ENCODE data around the gene KCTD17.

KCTD17 gene

DNA sequence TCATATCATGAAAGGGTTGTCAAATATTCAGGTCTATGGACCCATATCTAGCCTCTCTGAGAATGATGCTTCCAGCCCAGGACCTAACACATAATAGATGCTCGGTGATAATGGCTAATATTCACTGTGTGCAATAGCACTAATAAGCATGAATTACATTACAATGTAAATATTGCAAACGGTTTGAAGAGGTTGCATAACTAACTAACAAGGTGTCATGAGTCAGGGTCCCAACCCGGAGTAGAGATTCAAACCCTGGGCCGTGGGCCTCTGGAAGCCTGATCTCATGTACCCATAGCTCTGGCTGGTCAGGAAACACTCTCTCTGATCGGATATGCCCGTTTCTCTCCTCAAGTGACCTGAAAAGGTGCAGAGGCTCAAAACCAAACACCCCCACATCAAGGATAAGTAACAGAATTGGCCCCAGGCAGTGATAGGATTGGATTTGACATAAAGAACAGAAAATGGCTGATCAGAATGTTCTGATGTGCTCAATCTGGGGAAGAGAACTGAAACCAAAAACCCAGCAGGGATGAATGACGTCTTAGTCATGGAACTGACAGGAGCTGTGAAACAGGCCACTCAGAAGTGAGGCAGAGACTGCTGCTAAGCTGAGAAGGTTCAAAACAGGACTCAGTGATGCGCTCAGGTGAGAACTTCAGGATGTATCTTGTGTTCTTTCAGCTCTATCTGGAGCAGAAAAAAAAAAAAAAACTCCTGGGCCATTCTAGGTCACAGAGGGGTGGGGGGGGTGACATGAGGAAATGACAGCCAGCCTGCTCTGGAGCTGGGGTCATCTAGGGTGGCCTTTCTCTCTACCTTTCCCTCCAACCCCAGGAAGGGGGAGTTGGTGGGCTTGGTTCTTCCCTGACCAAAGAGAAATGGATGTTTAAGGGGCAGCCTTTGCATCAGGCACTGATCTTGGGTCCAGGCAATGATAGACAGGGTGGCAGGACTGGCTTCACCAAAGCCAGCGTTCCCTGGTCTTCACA is 6.6 kb upstream of the KCTD17 start:
- H3K36me3 ChIP-seq (ENCODE audit: control insufficient read depth, insufficient read depth, low read length) = no peaks in the 10 kb centered on the region
- no peaks in the 10 kb centered on the region for H3K9me3 ChIP-seq (ENCODE audit: control insufficient read depth, insufficient read depth, low read length)
- H3K4me3 ChIP-seq (ENCODE audit: low read depth, low read length) = no peak overlapping the region
- H3K9ac ChIP-seq (ENCODE audit: low read depth, low read length) = no peak overlapping the region
- no peaks in the 10 kb centered on the region for H3K27me3 ChIP-seq (ENCODE audit: control insufficient read depth, insufficient read depth, low read length)
- H3K27ac ChIP-seq (ENCODE audit: low read depth, low read length) = no peak overlapping the region
- peaks cover 3% of the 10 kb centered on the region; the same call in 1 of the 2 replicates for H3K4me1 ChIP-seq (ENCODE audit: control insufficient read depth, insufficient read depth, low read length)

DNA sequence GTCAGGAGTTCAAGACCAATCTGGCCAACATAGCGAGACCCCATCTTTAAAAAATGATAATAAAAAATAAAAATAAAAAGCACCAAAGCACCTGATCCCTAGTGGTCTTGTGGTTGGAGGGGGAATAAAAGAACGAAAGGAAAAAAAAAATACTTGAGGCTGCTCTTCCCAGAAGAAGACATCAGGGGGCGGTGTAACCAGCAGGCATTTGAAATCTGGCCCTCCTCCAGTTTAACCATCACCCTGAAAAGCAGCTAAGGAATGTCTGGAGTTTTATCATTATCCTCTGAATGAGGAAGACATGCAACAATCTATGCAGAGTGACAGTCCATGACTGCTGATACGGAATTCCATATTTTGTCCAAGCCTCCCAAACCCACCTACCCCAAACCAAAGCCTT is 5.6 kb upstream of the KCTD17 start:
- H3K27ac ChIP-seq (ENCODE audit: low read depth, low read length) = no peak overlapping the region
- H3K4me1 ChIP-seq (ENCODE audit: control insufficient read depth, insufficient read depth, low read length) = peaks cover 3% of the 10 kb centered on the region; the same call in 1 of the 2 replicates

DNA sequence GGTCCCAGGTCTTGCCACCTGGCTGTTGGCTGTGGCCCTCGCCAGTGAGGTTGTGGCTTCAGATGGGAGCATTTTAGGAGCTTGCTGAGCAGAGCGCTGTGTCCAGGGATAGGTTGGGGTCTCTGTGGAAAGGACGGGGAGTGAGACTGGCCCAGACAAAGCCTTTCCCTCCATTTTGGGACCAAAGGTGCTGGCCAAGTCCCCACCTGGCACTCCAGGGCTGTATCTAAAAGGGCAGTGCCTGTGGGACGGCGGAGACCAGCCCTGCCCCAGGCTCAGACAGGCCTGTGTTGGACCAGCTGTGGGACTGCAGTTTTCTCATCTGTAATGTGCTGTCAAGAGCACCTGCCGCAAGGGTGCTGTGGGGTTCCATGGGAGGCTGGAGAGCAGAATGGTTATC is 5.0 kb upstream of the KCTD17 start:
- Histone ChIP-seq H3K27ac (ENCODE audit: low read depth, low read length) (no peak overlapping the region), H3K4me1 (ENCODE audit: control insufficient read depth, insufficient read depth, low read length) (peaks cover 3% of the 10 kb centered on the region; the same call in 1 of the 2 replicates)

More for the DNA sequence above, 5.6 kb upstream of the KCTD17 start:
- Histone ChIP-seq H3K9me3 (ENCODE audit: control insufficient read depth, insufficient read depth, low read length) (no peaks in the 10 kb centered on the region), H3K9ac (ENCODE audit: low read depth, low read length) (no peak overlapping the region), H3K4me3 (ENCODE audit: low read depth, low read length) (no peak overlapping the region), H3K27me3 (ENCODE audit: control insufficient read depth, insufficient read depth, low read length) (peaks cover 5% of the 10 kb centered on the region; the same call in 1 of the 2 replicates), H3K36me3 (ENCODE audit: control insufficient read depth, insufficient read depth, low read length) (no peaks in the 10 kb centered on the region)

DNA sequence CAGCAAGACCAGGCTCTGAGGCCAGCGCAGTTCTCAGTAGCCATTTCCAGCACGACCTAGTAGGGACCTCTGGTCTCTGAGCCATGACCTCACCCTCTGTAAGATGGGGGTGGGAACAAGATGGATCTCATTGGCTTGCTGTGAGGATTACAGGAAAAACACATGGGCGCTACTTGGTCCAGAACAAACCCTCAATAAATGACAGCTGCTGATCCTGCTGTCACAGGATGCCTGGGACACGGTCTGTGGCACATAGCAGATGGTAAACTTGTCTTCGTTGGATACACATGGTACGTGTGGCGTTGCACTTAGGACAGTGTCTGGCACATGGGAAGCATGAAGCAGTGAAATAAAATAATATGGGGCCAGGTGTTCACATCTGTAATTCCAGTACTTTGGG is 4.5 kb upstream of the KCTD17 start:
- H3K9me3 ChIP-seq (ENCODE audit: control insufficient read depth, insufficient read depth, low read length) = no peaks in the 10 kb centered on the region
- no peak overlapping the region for H3K27ac ChIP-seq (ENCODE audit: low read depth, low read length)
- peaks cover 3% of the 10 kb centered on the region; the same call in 1 of the 2 replicates for H3K4me1 ChIP-seq (ENCODE audit: control insufficient read depth, insufficient read depth, low read length)
- no peak overlapping the region for H3K9ac ChIP-seq (ENCODE audit: low read depth, low read length)
- peaks cover 6% of the 10 kb centered on the region; the same call in 1 of the 2 replicates for H3K27me3 ChIP-seq (ENCODE audit: control insufficient read depth, insufficient read depth, low read length)
- no peak overlapping the region for H3K4me3 ChIP-seq (ENCODE audit: low read depth, low read length)
- H3K36me3 ChIP-seq (ENCODE audit: control insufficient read depth, insufficient read depth, low read length) = no peaks in the 10 kb centered on the region

More for the DNA sequence above, 5.0 kb upstream of the KCTD17 start:
- Histone ChIP-seq H3K36me3 (ENCODE audit: control insufficient read depth, insufficient read depth, low read length) (no peaks in the 10 kb centered on the region), H3K9ac (ENCODE audit: low read depth, low read length) (no peak overlapping the region), H3K4me3 (ENCODE audit: low read depth, low read length) (no peak overlapping the region), H3K9me3 (ENCODE audit: control insufficient read depth, insufficient read depth, low read length) (no peaks in the 10 kb centered on the region), H3K27me3 (ENCODE audit: control insufficient read depth, insufficient read depth, low read length) (peaks cover 6% of the 10 kb centered on the region; the same call in 1 of the 2 replicates)

DNA sequence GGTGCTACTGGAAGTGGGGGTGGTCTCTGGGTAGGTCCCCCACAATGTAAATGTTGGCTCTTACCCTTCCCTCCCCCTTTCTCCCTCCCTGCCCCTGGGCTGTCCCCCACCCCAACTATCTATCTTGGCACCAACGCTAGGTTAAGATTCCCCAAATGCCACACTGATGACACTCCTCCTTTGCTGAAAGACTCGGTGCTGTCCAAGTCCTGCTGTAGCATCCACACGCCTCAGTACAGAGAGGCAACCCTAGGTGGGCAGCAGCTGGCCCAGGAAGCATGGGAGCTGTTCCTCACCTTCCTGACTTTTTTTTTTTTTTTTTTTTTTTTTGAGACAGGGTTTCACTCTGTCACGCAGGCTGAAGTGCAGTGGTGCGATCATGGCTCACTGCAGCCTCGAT is 3.4 kb upstream of the KCTD17 start:
- H3K27me3 ChIP-seq (ENCODE audit: control insufficient read depth, insufficient read depth, low read length) = peaks cover 6% of the 10 kb centered on the region; the same call in 1 of the 2 replicates
- no peaks in the 10 kb centered on the region for H3K9me3 ChIP-seq (ENCODE audit: control insufficient read depth, insufficient read depth, low read length)
- peaks cover under 1% of the 10 kb centered on the region; the same call in 1 of the 2 replicates for H3K36me3 ChIP-seq (ENCODE audit: control insufficient read depth, insufficient read depth, low read length)
- peaks cover 6% of the 10 kb centered on the region for H3K4me1 ChIP-seq (ENCODE audit: control insufficient read depth, insufficient read depth, low read length)
- no peak overlapping the region for H3K9ac ChIP-seq (ENCODE audit: low read depth, low read length)
- H3K4me3 ChIP-seq (ENCODE audit: low read depth, low read length) = no peak overlapping the region
- no peak overlapping the region for H3K27ac ChIP-seq (ENCODE audit: low read depth, low read length)

DNA sequence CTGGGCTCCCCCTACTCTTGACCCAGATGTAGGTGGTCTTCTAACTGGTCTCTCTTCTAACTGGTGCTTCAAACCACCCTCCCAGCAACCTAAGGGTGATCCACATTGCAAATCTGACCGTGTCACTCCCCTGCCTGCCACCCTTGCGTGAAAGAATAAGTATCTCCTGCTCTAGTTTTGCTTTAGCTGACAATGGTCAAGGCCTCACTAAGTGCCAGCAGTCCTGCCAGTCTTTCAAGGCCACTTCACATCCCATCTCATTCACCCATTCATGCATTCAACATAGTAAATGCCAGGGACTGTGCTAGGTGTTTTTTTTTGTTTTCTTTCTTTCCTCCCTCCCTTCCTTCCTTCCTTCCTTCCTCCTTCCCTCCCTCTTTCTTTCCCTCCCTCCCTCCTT is 2.3 kb upstream of the KCTD17 start:
- no peak overlapping the region for H3K9ac ChIP-seq (ENCODE audit: low read depth, low read length)
- H3K4me1 ChIP-seq (ENCODE audit: control insufficient read depth, insufficient read depth, low read length) = peaks cover 3% of the 10 kb centered on the region; the same call in 1 of the 2 replicates
- no peak overlapping the region for H3K27ac ChIP-seq (ENCODE audit: low read depth, low read length)
- peaks cover 6% of the 10 kb centered on the region; the same call in 1 of the 2 replicates for H3K27me3 ChIP-seq (ENCODE audit: control insufficient read depth, insufficient read depth, low read length)
- peaks cover 5% of the 10 kb centered on the region; the same call in 1 of the 2 replicates for H3K36me3 ChIP-seq (ENCODE audit: control insufficient read depth, insufficient read depth, low read length)
- H3K4me3 ChIP-seq (ENCODE audit: low read depth, low read length) = no peak overlapping the region
- H3K9me3 ChIP-seq (ENCODE audit: control insufficient read depth, insufficient read depth, low read length) = no peaks in the 10 kb centered on the region

DNA sequence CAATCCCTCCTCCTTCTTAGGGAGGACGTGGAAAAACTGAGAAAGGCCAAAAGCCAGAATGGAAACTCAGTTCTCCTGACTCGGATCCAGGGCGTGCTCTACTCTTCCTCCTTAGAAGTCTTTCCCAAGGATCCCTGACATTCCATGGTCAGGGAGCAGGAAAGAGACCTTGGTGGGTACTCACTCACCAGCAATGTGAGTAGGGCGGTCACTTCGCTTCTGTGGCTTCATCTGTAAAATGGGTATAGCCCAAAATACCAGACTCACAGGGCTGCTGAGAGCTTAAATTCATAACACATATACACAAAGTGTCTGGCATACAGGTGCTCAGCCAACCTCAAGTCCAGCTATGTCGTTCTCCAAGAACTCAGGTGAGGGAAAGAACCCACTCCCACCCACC is 629 bp upstream of the KCTD17 start:
- no peak overlapping the region for H3K27ac ChIP-seq (ENCODE audit: low read depth, low read length)
- H3K36me3 ChIP-seq (ENCODE audit: control insufficient read depth, insufficient read depth, low read length) = peaks cover 19% of the 10 kb centered on the region
- H3K9me3 ChIP-seq (ENCODE audit: control insufficient read depth, insufficient read depth, low read length) = no peaks in the 10 kb centered on the region
- no peak overlapping the region for H3K9ac ChIP-seq (ENCODE audit: low read depth, low read length)
- H3K4me1 ChIP-seq (ENCODE audit: control insufficient read depth, insufficient read depth, low read length) = peaks cover 3% of the 10 kb centered on the region; the same call in 1 of the 2 replicates
- H3K27me3 ChIP-seq (ENCODE audit: control insufficient read depth, insufficient read depth, low read length) = peaks cover 6% of the 10 kb centered on the region; the same call in 1 of the 2 replicates
- no peak overlapping the region for H3K4me3 ChIP-seq (ENCODE audit: low read depth, low read length)

DNA sequence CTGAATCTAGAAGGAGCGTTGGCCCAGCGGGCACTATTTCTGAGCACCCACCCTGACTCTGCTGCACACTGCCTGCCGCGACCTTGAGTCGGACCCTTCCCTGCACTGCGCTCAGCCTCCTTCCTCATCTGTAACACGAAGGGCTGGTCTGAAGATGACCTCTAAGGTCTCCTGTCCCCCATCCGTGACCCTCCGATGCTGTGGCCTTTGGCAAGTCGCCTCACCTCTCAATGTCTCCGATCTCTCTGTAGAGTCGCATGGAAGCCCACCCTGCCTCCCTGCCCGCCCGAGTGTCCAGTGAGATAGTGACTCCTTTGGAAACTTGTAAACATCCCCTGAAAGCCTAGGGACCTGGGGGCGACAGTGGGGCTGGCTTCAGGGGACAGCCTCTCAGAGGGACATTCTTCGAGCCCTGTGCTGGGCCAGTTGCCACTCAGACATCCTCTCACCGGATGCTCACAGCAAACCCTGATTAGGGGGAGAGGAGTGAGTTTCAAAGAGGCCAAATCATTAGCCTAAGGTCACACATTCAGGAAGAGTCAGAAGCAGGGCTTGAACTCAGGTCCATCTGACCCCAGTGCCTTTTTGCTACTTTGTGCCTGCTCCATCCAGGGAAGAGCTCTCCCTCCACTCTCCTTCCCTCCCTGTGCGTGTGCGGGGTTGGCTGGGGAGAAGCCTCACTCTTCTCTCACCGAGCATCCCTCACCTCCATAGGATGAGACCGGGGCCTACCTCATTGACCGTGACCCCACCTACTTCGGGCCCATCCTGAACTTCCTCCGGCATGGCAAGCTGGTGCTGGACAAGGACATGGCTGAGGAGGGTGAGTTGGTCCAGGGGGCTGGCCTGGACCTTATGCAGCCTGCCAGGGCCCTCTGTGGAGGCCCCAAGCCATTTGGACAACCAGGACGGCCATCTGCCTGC is 1.1 kb downstream of the KCTD17 start:
- H3K36me3 ChIP-seq (ENCODE audit: control insufficient read depth, insufficient read depth, low read length) = peaks cover 35% of the 10 kb centered on the region
- H3K27ac ChIP-seq (ENCODE audit: low read depth, low read length) = no peak overlapping the region
- peak overlapping the region; percentile 83 for H3K4me3 ChIP-seq (ENCODE audit: low read depth, low read length)
- H3K9ac ChIP-seq (ENCODE audit: low read depth, low read length) = no peak overlapping the region
- no peaks in the 10 kb centered on the region for H3K9me3 ChIP-seq (ENCODE audit: control insufficient read depth, insufficient read depth, low read length)
- H3K4me1 ChIP-seq (ENCODE audit: control insufficient read depth, insufficient read depth, low read length) = peaks cover 3% of the 10 kb centered on the region; the same call in 1 of the 2 replicates
- H3K27me3 ChIP-seq (ENCODE audit: control insufficient read depth, insufficient read depth, low read length) = peaks cover 6% of the 10 kb centered on the region; the same call in 1 of the 2 replicates

DNA sequence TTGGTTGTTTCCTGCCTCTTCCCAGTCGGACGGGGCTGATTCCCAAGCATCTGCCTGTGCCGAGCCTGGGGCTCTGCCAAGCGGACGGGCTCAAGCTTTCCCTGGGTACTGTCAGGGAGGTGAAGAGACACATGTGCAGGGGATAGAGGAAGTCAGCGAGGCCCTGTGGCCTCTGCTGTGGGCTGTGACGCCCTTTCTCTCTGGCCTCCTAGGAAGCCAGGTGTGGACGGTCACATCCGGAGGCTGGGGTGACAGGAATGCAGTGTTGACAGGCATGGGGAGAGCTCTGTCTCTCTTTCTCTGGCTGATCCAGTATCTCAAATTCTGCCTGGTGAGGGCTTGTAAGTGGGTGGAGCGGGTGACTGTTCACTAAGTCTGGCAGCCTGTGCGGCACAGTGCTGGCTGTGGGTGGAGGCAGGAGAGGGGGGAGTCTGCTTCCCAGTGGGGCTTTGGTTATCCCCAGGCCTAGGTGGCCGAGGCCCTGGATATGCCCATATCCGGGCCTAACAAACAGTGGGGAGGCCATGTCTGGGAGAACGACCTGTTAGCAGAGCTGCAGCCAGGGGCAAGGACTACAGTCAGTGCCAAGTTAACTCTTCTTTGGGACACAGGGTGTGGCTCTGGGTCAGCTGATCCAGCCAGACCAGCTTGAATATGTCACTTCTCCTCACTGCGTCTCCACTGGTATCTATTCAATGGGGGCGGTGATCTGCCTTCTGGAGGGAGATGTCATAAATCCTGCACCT is 1.9 kb downstream of the KCTD17 start:
- H3K36me3 ChIP-seq (ENCODE audit: control insufficient read depth, insufficient read depth, low read length) = peaks cover 44% of the 10 kb centered on the region
- H3K9me3 ChIP-seq (ENCODE audit: control insufficient read depth, insufficient read depth, low read length) = no peaks in the 10 kb centered on the region
- H3K27ac ChIP-seq (ENCODE audit: low read depth, low read length) = no peak overlapping the region
- peaks cover 3% of the 10 kb centered on the region; the same call in 1 of the 2 replicates for H3K4me1 ChIP-seq (ENCODE audit: control insufficient read depth, insufficient read depth, low read length)
- H3K9ac ChIP-seq (ENCODE audit: low read depth, low read length) = no peak overlapping the region
- H3K27me3 ChIP-seq (ENCODE audit: control insufficient read depth, insufficient read depth, low read length) = peaks cover 6% of the 10 kb centered on the region; the same call in 1 of the 2 replicates
- H3K4me3 ChIP-seq (ENCODE audit: low read depth, low read length) = no peak overlapping the region

DNA sequence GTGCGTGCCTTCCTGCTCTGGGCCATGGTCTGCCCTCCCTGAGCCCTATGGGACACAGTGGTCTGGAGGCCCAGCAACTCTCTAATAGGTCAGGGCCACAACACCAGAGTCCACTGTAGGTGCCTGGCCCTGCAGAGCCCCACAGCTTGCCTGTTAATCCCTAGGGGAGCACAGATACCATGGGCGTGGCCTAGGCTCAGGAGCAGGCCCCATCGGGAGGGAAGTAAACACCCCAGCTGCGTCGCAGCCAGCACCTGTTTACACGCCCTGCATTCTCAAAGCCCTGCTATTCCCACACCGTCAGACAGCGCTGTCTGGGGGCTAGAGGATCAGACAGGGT is 2.5 kb downstream of the KCTD17 start:
- Histone ChIP-seq H3K27ac (ENCODE audit: low read depth, low read length) (no peak overlapping the region), H3K27me3 (ENCODE audit: control insufficient read depth, insufficient read depth, low read length) (peaks cover 6% of the 10 kb centered on the region; the same call in 1 of the 2 replicates), H3K9me3 (ENCODE audit: control insufficient read depth, insufficient read depth, low read length) (no peaks in the 10 kb centered on the region), H3K4me3 (ENCODE audit: low read depth, low read length) (no peak overlapping the region), H3K9ac (ENCODE audit: low read depth, low read length) (no peak overlapping the region), H3K4me1 (ENCODE audit: control insufficient read depth, insufficient read depth, low read length) (peaks cover 3% of the 10 kb centered on the region; the same call in 1 of the 2 replicates), H3K36me3 (ENCODE audit: control insufficient read depth, insufficient read depth, low read length) (peaks cover 49% of the 10 kb centered on the region)
